Loucy (cell line): Measurements from ENCODE around the gene SPPL3.

Source experiments
- EZH2phosphoT487 ChIP-seq: fragments of 200-600 bp; IDR thresholded peaks from 2 replicates; pipeline ENCODE4 v1.6.1; 2018; ENCODE audit warnings: antibody characterized with exemption, mild to moderate bottlenecking, moderate library complexity, borderline replicate concordance
- TF ChIP-seq, protein P1 (sequence below): fragments of 200-600 bp; sonication (generic); conservative IDR thresholded peaks from 2 replicates; pipeline ENCODE4 v1.5.1; 2014; ENCODE audit warnings: mild to moderate bottlenecking, antibody characterized with exemption, low read length

DNA sequence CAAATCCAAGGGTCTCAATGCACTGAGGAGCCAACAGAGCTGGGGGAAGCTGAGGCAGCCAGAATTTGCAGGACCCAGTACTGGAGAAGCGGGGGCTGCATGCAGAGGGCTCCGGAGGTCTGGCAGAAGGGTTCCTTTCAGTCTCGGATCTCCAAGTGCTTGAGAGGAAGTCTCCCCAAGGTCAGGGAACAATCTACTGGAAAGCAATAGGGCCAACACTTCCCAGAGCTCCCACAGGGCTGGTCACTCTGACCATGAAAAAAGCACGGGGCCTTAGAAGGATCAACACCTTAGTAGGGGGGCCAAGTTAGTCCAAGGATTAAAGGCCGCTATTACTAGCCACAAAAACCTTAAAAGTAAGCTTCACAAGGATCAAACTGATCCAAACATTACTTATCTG is 31.7 kb downstream of the SPPL3 start:
- TF ChIP-seq, protein P1, sequence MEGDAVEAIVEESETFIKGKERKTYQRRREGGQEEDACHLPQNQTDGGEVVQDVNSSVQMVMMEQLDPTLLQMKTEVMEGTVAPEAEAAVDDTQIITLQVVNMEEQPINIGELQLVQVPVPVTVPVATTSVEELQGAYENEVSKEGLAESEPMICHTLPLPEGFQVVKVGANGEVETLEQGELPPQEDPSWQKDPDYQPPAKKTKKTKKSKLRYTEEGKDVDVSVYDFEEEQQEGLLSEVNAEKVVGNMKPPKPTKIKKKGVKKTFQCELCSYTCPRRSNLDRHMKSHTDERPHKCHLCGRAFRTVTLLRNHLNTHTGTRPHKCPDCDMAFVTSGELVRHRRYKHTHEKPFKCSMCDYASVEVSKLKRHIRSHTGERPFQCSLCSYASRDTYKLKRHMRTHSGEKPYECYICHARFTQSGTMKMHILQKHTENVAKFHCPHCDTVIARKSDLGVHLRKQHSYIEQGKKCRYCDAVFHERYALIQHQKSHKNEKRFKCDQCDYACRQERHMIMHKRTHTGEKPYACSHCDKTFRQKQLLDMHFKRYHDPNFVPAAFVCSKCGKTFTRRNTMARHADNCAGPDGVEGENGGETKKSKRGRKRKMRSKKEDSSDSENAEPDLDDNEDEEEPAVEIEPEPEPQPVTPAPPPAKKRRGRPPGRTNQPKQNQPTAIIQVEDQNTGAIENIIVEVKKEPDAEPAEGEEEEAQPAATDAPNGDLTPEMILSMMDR, result no peak
- no peak for TF ChIP-seq EZH2phosphoT487
